Tibial nerve (tissue), 4 donors: ENCODE results near the gene ISOC2.

Source experiments
- CTCF ChIP-seq, 5 experiments: fragments of 200-600 bp in 3 of 5; fragments of 450-650 bp in 2 of 5; sonication (generic) in 3 of 5; IDR thresholded peaks; one replicate each; pipeline ENCODE4 v1.5.1; 2016 to 2019; ENCODE audit warnings: antibody characterized with exemption in 5 of 5, mild to moderate bottlenecking in 3 of 5, moderate library complexity in 2 of 5
- EP300 ChIP-seq, 2 donors: sonication (generic); formaldehyde crosslinking; IDR thresholded peaks; one replicate each; pipeline ENCODE4 v1.6.1; 2017; ENCODE audit warnings: antibody characterized with exemption in 2 of 2, mild to moderate bottlenecking in 1 of 2
- POLR2A ChIP-seq, 2 donors: fragments of 450-650 bp; IDR thresholded peaks; one replicate each; pipeline ENCODE4 v1.6.1; 2017; ENCODE audit warnings: antibody characterized with exemption in 2 of 2, mild to moderate bottlenecking in 2 of 2, moderate library complexity in 2 of 2

- TF ChIP-seq CTCF (IDR thresholded peaks at IDR 0.05), result no peak
- no peak for TF ChIP-seq POLR2A (IDR thresholded peaks at IDR 0.05)
- no peak for TF ChIP-seq EP300 (IDR thresholded peaks at IDR 0.05)
Observed at GRCh38 chr19:55460670-55461258, 678 bp downstream of the ISOC2 start.
